Stimulated activated CD8-positive, alpha-beta memory T cell treated with anti-CD3 and anti-CD28 coated beads, Interleukin-15, amount 100 ng/mL, for 48 hours (primary cell): ENCODE measurements around the gene KCNH5.

Source experiments
- DNase-seq, 2 donors: peaks; one replicate each; pipeline ENCODE4 v3.0.0-alpha.2; 2020; ENCODE audit warnings: low read depth in 2 of 2

The KCNH5 gene

DNA sequence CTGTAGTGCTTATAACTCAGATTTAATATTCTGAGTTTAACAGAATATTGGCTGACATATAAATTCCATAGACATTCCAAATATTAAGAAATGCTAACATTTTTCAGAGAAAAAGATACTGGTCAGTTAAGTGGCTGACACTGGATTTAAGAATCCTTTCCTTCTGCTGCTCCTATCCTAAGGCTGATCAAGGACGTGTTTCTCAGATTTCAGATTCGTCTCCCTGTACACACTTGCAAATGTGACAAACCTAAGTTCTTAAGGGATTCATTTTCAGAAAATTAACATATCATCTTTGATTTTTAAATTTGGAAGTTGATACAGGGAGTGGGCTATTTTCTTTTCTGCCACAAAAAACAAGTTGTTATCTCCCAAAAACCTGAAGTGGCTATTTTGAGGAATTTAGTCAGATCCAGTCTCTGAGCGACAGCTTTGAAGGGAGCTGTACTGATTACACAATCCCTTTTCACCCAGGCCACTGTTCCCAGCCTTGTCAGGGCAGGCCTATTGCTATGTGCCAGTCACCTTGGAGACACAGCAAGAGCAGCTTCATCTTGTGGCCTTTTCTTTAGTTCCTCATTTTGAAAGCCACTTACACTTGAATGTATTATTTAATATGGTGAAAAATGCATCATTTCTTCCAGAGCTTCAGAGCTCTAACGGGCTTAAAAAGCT, 370.6 kb downstream of the KCNH5 start:
- no peak for DNase-seq

DNA sequence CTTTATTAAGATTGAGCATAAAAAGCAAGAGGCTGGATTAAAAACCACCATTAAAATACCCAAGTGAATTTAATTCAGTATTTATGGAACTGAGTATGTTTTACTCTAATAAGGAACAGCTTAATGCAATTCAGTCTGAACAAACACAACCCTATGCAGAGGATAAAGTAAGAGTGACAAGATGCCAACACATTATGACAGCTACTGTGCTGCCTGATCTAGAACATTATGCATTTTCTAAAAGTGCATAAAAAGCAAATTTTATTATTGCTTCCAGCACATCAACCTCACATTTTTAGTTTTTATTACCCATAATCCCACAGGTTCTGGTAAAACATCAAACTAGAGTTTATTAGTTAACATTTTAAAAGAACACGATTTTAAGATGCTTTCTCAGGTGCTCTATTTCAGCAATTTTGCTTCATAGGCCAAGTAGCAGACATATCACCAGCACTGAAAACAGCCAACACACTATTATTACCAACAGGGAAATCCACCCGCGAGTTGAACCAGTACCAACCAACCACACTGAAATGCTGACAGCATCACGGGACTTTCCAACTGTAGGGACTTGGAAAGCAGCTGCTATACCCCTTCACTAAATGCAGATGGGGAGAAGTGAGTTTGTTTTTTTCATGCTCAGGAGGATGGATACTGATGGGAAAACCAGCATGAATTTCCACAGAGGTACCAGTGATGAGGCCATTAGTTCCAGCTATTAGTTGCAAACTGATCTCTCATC, 372.1 kb downstream of the KCNH5 start:
- no peak for DNase-seq

DNA sequence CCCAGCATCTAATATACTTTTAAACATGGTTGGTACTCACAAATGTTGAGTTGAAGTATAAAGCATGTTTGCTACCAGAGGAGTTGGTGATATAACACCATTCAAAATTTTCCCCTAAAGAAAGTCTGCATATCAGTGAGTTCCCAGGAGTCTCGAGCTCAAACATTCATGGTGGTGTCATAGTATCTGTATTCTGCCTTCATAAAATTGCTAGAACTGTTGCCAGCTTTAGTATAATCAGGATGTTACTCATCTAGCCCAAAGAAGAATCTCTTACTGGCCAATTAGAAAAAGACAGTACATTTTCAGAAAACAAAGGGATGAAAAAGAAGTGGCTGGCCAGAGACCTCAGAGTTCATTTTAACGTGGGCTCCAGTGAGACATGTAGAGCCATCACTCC, 374.7 kb downstream of the KCNH5 start:
- DNase-seq, result no peak

DNA sequence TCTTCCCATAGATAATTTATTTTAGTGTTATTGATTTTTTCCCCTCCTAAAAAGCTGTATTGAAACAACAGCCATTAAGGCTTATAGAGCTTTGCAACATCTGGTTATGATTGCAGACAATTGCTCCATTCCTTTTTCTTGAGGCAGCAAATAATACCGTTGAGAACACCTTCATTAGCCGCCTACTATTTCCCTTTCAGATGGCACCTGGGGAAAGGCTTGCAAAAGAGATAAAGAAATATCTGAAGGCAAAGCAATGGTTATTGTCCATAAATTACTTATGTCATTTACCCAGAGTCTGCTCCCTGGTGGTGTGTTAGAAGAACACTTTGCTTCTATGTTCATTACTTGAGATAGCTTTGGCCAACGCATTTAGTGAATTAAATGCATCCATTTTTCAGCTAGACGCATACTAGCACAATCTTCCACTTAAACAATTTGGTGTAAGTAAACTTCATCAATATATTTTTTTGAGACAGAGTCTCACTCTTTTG, 377.8 kb downstream of the KCNH5 start:
- no peak for DNase-seq

DNA sequence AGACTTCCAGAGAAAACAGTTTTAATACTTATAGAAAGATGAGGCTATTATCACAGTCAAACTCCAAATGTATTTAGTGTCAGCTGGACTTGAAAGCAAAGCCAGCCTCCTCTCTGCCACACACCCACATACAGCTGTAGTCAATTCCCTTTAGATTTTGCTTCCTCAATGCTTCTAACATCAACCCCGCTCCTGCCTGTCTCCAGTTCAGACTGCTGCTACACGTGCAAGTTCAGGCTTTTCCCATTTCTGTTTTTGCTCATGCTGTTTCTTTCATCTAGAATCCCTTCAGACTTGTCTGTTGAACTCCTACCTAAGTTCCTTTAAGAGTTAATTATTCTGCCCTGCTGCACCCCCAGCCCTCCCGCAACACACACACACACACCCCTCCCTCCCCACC, 380.0 kb downstream of the KCNH5 start:
- DNase-seq, result no peak

DNA sequence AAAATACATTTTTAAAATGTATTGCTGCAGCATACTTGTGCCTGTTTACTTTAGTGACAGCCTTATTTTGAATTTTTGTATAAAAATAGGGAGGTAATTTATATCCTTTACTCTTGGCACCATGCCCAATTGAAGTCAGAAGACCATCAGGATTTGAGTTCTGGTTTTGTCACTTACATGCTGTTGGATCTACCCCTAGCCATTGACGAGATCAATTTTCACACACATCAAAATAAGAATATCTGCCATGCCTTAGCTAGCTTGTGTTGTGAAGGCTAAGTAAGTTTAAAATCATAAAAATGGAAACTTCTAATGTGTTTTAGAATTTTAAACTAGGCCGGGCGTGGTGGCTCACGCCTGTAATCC, 381.8 kb downstream of the KCNH5 start:
- DNase-seq, result no peak

DNA sequence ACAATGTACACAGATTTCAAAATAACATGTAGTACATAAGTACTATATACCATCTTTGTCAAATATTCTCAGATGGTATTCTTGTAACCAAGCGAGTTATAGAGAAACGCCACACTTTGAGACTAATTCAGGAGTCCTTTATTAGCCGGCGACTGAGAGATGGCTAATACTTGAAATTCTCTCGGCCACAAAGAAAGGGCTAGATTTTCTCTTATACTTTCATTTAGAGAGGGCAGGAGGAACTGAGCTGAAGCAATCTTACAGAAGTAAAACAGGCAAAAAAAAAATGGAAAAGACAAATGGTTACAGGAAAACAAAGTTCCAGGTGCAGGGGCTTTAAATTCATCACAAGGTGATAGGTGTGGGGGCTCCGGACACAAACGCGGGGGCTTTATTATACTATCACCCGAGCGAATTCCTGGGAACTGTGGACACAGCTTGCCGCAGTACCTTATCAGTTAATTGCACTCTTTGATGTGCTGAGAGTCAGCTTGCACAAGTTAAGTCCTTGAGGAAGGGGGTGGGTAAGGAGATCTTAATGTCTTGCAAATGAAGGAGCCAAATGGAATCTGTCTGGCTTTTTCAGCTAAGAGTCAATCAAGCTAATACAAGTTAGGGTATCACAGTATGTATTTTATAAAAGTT, 382.3 kb downstream of the KCNH5 start:
- no peak for DNase-seq

DNA sequence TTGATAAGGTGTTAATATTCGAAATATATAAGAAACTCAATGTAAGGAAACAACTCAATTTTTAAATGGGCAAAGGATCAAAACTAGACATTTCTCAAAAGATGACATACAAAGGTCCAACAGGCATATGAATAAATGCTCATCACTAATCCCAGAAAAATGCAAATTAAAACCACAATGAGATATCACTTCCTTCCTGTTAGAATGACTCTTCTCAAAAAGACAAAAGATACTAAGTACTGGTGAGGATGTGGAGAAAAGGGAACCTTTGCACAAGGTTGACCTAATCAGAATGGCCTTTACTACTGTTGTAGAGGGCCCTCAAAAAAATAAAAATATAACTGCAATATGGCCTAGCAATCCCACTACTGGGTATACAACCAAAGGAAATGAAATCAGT, 383.4 kb downstream of the KCNH5 start:
- DNase-seq, result no peak

DNA sequence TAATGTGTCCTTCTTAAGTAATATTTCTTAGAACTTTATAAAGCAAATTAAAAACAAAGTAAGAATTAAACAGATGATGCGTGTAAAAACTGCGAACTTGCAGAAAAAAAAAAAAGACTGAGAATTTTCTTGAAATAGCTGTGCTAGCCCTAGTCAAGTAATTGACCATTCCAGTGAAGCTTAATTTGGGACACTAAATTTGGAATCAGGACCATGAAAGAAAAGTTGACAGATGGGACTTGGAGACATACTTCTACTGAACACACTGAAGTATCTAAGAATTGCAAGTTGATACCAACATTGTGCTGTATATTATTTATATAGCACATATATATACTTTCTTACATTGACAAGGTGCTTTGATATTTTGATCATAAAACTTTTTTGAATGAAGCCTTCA, 386.6 kb downstream of the KCNH5 start:
- DNase-seq, result no peak

DNA sequence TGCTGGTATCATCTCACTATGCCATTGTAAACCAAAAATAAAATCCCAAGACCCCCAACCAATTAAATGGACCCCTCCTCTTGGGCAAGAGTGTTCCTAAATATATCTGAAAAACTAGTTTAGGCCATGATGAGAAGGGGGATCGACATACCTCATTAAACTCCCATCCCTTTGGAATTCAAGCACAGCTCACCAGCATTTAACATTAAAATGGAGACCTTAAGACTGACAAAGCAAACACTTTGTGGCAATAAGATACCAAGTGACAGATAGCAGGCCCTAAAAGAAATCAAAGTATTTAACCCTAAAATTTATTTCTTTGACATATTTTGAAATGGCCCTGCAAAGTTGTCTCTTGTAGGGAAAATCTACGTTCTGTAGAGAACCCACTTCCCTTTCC, 387.9 kb downstream of the KCNH5 start:
- no peak for DNase-seq

DNA sequence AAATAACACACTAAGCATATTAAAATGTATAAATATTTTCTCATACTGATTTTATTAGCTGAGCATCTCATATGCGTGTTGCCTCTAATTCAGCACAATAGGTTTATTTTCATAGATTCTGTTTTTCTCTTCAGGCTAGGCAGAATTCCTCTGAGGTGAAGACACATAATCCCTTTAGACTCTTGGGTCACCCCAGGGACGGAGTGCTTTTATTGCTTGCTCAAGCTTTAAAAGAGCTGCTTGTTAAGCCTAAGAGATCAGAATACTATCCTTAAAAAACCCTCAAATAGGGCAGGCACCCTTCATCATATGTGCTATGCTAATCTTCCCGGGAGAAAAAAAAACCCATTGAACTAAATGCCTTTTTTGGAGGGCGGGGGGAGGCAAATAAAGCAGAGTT, 390.1 kb downstream of the KCNH5 start:
- DNase-seq, result no peak

DNA sequence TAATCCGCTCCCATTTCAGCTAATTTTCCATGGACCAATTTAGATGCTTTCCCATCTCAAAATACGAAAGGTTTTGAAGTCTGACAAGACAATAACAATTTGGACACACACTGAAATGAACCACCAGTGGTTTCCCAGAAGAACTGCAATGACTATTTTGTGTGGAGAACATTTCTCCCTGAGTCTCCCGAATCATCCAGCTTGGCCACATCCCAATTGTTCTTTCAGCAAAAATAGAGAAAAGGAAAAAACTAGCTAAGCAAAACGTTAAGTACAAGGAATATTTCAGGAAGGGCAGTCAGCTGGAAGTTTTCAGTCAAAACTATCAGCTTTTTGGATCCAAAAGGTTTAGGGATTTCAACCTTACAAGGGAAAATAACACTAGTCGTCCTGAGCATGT, 390.6 kb downstream of the KCNH5 start:
- DNase-seq, result no peak
